GM21390 (cell line): ENCODE data around the gene VEPH1.

Source experiments
- ATAC-seq: cut with Tn5 transposase; IDR thresholded peaks from one replicate; pipeline ENCODE4 v1.9.1; 2021; ENCODE audit not compliant: unreplicated experiment

The VEPH1 gene

DNA sequence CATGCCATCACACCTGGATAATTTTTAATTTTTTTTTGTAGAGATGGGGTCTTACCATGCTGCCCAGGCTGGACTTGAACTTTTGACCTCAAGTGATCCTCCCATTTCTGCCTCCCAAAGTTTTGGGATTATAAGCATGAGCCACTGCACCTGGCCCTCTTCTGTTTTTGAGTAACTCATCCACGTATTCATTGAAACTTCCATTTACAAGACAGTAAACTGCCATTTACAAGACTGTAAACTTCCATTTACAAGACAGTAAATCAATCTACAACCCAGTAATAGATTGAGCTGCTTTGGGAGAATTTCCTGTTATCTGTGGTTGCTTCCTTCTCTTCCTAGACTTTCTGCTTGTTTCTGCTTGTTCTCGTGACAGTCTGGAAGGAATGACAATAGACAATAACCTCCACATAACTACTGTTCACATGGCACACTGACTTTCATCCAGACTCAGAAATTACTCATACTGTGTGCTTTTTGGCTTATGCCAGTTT lies 228.5 kb downstream of the VEPH1 start:
- ATAC-seq, result no peak

DNA sequence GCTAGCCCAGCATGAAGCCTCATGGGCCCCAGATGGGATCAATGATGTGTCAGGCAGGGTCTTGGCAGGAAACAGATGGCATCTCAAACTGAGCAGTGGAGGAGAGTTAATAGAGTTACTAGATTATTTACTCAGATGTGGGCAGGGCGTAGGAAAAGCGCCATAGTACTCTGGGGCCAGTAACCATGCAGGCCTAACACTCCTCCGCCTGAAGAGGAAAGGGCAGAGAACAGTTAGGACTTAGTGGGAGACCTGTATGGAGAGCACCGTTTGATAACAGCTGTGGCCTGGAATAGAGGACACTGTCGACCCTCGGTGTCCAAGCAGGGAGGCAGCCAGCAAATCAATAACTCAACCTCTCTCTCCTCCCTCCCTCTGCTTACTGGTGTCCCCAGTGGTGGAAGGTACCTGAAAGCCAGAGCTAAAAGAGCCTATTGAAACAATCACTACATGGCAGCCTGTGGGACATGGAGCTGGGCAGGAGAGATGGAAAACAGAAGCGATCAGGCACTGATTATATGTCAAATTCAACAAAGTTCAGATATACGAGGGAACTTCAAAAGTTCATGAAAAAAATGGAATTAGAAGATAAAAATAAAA lies 231.8 kb downstream of the VEPH1 start:
- no peak for ATAC-seq

DNA sequence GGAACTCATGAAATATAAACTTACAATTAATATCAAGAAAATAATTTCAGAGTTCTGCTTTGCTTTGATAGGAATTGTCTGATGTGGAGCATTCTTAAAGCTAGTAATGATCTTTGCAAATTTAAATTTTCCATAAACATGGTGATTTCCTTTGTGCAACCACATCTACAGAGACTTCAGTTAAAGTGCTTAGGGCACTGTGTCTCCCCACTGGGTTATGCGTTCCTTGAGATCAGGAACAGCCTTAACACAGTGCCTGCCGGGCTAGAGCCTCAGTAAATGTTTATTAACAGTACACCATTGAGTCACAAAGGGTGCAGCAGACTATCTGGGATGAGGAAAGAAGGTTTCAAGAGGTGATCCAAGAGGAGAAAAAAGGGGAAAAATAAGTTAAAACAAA lies 235.2 kb downstream of the VEPH1 start:
- no peak for ATAC-seq

DNA sequence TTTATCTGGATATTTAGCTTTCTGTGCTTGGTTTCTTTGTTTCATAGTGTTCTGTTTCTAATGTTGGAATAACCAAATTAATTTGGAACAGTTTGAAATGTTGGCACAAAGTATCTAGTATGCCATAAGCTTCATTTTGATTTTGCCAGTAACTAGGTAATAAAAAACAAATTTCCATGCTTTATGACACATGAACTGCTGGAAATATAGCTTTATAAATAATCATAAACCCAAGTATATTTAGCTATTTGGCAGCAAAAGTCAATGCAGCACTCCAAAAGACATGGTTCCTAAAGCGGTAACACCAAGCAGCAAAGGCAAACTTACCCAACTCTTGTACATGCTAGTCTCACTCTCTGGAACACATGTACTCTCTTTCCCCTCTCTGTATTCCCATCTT lies 237.3 kb downstream of the VEPH1 start:
- no peak for ATAC-seq

DNA sequence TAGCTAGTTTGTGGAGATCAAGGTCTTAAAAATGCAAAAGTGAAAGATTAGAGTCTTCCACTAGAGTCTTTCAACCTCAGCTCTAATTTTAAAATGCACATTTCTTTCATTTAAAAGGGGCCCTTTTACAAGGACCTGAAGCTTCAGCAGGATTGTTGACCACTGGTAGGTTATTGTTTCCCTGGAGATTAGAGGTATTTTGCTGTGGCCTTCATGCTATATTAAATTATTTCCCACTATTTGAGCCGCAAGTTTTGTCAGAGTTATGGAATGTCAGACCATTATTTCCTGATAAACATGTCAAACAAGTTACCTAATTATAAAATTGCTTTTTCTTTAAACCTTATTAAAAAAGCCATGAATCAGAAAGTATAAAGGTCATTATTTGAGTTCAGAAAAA lies 240.2 kb downstream of the VEPH1 start:
- ATAC-seq, result no peak

DNA sequence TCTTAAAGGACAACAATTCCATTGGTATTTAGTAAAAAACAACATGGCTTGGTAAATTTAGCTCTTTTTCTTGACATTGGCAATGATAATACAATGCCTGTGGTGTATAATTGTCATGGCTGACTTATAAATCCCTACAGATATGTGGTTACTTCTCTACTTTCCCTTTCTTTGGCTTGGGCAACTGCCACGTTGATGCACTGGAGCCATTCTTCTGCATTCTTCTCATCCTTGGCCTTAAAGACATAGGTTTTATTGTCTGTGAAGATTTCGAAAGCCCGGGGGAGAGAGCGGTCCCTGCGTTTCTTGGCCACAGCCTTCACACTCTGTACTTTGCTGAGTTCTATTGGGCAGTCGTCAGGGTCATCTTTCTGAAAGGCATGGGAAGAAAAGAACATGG lies 242.2 kb downstream of the VEPH1 start:
- ATAC-seq, result no peak

DNA sequence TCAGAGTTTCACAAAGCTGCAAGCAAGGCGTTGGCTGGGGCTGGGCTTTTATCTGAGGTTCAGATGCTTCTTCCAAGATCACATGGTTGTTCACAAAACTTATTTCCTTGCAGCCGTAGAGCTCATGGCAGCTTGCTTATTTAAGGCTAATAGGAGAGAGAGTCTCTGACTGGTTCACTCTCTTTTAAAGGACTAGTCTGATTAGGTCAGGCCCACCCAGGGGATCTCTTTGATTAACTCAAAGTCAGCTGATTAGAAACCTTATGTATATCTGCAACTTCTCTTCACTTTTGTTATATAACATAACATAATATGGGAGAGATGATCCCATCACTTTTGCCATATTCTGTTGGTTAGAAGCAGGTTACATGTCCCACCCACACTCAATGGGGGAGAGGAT lies 243.4 kb downstream of the VEPH1 start:
- ATAC-seq, result no peak

DNA sequence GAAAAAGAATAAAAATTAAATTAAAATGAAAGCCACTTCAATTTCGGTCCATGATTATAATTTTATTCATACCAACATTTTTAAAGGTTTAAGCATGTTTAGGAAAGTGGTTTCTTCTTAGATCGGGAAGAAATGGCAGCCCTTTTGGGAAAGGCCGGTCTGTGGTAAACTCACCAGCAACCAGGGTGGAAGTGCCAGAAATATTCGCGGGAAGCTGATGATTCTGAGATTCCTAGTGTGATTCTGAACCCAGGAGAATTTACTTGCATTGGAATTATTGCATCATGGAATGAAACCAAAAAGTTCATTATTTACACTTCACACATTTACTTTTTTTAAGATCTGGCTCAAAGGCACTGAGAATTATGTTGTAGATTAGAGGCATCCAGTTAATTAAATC lies 246.1 kb downstream of the VEPH1 start:
- ATAC-seq, result no peak

DNA sequence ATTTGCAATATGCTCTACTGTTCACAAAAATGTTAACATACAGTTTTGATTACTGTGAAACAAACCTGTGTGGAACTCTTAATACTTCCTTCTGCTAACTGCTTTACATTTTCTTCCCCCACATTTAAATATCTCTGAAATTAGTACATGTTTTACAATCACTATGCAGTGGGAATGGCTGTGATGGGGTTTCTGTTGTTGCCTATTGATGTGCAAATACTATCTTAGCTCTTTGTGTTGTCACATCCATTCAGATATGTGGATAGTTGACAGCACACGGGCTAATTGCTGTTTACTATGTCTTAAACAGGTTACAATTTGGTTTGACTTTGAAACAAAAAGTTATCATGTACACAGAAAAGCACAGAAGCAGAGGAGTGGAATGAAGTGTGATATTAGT lies 247.4 kb downstream of the VEPH1 start:
- ATAC-seq, result no peak

DNA sequence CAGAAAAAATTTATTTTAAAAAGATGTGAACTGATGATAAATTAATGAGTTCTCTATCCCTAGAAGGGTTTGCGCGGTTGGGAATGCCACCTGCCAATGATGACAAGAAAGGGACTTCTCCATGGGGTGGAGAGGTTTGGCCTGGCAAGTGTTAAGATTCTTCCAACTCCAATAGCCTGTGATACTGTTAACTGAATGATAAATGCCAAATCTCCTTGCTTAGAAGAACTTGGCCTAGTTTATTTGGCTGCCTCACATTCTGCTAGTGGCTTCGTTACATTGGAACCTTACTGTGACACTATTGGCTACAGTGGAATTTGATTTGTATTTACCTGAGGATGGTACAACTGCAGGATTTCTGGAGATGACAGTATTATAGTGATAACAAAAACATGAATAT lies 251.5 kb downstream of the VEPH1 start:
- ATAC-seq, result no peak

DNA sequence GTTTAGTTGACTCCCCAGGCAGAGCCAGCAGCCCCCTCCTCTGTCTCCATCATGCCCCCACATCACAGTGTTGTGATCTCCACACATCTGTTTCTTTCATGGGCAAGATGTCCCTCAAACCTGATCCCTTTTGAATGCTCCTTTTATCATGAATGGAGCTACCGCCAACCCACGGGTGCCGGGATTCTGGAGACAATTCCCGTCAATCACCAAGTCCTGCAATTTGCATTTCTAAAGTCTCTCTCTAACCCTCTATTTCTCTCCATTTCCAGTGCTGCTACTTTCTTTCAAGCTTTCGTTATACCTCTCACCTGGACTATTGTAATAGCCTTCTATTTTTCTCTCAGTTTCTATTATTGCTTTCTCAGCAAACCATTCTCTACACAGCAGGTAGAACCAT lies 253.6 kb downstream of the VEPH1 start:
- ATAC-seq, result no peak

DNA sequence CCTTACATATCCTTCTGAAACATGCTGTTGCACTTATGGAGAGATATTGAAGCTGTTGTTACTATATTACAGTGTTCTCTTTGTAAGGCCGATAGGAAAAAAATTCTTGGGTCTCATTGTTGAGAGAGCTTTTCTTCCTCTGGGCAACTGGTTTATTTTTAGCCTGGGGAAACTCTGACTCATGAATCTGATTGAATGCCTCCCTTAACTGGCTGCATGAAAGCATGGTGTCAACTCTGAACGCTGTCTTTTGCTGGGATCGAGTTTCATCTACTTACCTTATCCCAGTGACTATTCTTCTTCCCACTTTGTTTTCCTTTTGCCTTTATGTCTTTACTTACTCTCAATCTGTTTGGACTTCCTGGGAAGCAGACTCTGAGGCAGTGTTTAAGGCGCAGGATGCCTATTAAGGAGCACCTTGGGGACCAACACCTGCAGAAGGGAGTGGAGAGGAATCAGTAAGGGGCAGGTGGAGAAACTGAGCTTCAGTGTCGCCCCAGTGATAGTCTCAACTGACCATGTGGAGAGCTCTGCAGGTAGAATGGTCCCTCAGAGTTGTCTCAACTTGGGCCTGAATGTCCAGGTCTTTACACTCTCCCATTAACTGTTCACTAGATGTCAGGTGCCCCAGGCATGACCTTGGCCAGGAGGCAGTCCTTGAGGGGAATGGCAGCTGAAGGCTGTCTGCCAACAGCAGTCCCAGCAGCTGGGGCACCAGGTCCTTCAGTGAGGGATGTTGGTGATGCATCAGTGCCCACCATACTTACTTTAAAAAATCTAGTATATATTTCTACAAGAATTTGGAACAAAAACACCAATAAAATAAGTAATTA lies 254.4 kb downstream of the VEPH1 start:
- no peak for ATAC-seq

DNA sequence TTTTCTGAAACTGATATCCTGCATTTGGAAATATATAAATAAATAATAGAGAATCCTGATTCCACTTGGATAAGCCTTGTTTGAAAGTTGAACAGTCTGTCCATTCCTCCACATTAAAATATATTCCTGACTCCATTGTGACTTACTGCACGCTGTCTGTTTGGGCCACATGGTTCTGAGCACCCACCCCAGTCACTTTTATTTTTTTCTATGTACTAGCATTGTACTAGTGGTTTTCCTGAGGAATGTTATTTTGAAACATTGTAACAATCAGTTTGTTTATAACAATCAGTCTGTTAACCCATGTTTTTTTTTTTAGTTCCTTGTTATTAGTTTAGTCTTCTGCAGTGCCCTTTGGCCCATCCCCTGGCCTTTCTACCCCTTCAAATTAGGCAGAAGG lies 255.8 kb downstream of the VEPH1 start:
- no peak for ATAC-seq

DNA sequence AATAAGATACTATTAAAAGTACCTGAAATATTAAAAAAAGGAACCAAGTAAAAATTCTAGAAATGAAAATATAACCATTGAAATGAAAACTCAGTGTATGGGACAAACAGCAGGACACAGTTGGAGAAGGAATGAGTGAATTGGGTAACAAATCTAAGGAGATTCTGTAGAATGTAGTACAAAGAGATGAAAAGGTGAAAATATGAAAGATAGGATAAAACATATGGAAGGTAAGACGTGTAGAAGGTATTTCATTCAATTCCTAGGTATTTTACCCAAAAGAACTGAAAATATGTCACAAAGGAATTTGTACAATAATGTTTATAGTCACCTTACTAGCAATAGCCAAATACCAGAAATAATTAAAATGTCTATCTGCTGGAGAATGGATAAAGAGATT lies 260.4 kb downstream of the VEPH1 start:
- no peak for ATAC-seq

DNA sequence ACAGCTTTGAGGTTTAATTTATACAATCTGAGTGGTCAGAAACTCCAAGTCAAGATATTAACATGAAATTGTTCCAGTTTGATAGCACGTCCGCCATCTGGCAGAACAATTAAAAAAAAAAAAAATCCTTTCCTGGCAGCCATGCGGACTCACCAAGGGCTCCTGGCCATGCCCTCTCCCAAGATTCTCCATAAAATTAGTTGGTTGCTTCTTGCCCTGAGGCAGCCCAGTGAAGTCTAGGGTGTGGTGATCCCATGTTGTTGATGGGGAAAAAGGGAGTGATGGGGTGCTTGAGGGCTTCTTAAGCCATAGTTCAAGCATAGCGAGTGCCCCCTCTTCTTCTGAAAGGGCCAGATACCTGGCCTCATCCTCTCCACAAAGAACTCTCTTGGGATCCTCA lies 261.6 kb downstream of the VEPH1 start:
- ATAC-seq, result no peak

DNA sequence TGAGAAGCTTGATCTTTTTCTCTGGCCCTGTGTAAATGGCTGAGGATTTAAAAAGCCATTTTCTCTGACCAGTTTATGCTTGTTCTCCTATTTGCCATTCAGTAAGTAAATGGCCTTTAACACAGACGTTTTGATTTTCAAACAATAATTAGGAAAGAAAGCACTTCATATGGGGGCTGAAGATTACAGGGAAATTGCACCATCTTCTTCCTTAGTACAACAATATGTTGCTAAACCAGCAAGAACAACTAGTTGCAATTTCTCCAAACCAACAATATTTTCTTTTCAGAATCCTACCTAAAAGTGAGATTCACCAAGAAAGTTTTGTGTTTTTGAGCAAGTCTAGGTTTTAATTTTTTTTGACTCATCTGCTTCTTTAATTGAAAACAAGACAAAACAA lies 262.8 kb downstream of the VEPH1 start:
- ATAC-seq, result no peak

DNA sequence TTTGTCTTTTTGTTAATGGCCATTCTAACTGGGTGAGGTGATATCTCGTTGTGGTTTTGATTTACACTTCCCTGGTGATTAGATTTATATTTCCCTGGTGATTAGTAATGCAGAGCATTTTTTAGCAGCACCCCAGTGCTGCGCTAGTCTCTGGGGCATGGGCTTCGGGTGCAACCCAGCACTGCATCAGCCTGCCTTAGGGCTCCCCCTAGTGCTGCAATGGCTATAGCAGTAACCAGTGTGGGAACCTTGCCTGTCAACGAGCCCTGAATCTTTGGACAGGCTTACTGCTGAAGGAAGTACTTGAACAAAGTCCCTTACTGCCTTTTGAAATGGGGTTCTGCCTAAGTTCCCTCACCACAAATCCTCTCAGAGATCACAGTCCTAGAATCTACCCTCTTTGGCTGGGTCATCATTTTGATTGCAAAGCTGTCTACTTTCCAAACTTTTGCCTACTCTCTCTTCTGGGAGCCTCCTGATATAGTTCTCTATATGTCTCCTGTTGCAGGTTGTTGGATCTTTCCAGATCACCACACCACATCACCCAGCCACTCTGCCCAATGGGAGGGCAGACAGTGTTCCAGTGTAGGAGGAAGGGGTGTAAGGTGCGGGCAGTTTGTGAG lies 264.0 kb downstream of the VEPH1 start:
- peak; percentile 100 for ATAC-seq

DNA sequence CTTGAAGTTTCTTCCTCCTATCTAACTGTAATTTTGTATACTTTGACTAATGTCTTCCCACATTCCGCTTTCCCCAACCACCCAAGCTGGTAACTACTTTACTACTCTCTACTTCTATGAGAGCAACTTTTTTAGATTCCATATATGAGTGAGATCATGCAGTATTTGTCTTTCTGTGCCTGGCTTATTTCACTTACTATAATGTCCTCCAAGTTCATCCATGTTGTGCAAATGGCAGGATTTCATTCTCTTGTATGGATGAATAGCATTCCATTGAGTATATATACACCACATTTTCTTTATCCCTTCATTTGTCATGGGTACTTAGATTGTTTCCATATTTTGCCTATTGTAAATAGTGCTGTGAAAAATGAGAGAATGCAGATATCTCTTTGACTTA lies 264.8 kb downstream of the VEPH1 start:
- ATAC-seq, result no peak

DNA sequence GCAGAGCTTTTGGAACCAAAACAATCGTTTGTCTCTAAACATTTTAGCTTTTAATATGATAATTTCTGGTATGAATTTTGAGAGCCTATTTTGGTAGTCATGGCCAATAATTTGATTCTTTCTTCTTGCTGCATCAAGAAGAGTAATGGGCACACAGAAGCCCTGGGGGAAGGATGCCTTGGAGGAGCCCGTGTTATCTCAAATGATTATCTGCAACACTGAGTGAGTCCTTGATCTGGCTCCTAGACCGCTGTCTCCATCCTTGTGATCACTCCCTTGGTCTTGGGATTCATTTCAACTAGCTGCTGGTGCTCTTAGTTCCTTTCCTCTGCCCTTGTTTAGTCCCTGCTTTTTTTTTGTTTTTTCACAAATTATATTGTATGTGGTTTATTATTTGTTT lies 265.3 kb downstream of the VEPH1 start:
- no peak for ATAC-seq

DNA sequence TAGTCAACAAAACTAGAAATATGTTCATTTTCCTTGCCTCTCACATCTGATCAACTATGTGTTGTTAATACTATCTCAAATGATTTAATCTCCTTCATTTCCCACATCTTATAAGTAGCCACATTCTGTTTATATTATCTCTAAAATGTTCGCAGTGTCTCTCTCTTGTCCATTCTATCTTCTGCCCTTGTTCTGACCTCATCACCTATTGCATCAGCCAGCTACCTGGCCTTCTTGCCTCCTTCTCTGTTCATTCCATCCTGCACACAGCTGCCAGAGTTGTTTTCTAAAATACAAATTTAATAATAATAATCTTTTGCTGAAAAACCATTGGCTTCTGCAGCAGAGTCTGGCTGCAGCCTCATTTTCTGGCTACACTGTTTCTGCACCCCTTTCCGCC lies 267.9 kb downstream of the VEPH1 start:
- no peak for ATAC-seq

DNA sequence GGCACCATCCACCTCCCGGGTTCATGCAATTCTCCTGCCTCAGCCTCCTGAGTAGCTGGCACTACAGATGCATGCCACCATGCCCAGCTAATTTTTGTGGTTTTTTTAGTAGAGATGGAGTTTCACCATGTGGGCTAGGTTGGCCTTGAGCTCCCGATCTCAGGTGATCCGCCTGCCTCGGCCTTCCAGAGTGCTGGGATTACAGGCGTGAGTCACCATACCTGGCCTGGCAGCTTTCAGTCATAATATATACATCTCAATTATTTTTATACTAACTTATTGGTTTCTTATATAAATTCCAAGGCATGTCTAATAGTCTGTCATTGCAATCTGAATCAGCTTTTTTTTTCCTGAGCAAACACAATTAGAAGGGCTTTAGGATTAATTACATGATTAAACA lies 269.3 kb downstream of the VEPH1 start:
- ATAC-seq, result no peak

DNA sequence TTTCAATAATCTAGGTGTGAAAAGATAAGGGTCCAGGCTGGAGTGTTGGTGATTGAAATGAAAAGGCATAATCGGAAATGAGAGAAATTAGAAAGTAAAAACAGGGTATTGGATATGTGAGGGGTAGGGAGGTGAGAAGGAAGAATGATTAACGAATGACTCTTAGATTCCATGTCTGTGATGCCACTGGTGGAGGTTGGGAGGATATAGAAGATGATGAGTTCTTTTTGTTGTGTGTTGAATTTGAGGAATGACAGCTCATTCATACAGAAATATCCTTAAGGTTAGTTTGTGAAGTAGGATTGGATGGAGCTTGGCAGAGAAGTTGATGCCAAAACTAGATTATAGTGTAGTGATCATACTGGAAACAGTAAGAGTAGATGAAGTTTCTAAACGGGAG lies 271.1 kb downstream of the VEPH1 start:
- ATAC-seq, result no peak
